SK-N-SH (cell line): ENCODE results near the gene PDE9A. TPM values are rescaled to one million over a fixed set of nuclear protein-coding genes. Genes with fewer than 3 reads are reported as not detected.

Experiments used
- CTCF ChIA-PET: fragments of 300-600, 350-600 bp; formaldehyde crosslinking; extraction: SDS; loops from one replicate; lab custom pipeline; 2021; lab: Yijun Ruan, JAX
- POLR2A ChIA-PET: fragments of 350-600 bp; sonication (Branson Sonifier 250); formaldehyde crosslinking; extraction: SDS; loops from one replicate; lab custom pipeline; 2020; ENCODE audit warnings: antibody characterized with exemption, inconsistent platforms; lab: Yijun Ruan, JAX
- DNase-seq: peaks from one replicate; pipeline ENCODE4 v3.0.0; 2012
- H2AFZ ChIP-seq: fragments of 200-600 bp; sonication (generic); 2 replicates; pipeline ENCODE4 v1.8.1; 2016; ENCODE audit warnings: antibody characterized with exemption, mild to moderate bottlenecking, low read depth
- H3F3A ChIP-seq: fragments of 200-600 bp; sonication (generic); replicated peaks from 2 replicates; pipeline ENCODE3; 2016; ENCODE audit warnings: antibody characterized with exemption, mild to moderate bottlenecking; ENCODE audit not compliant: insufficient read depth
- H3K27ac ChIP-seq, 2 experiments: fragments of 200-500 bp in 1 of 2; fragments of 200-600 bp in 1 of 2; sonication (Bioruptor generic) in 1 of 2; sonication (generic), shearing (Covaris generic) in 1 of 2; 2 replicates each; pipeline versions ENCODE4 v1.5.1 to v1.6.1; 2014 to 2016; ENCODE audit warnings: low read depth in 2 of 2, inconsistent platforms in 1 of 2, low read length in 1 of 2, mild to moderate bottlenecking in 1 of 2, mixed read lengths in 1 of 2
- H3K27me3 ChIP-seq: fragments of 200-600 bp; sonication (generic), shearing (Covaris generic); 2 replicates; pipeline ENCODE4 v1.6.1; 2016; ENCODE audit warnings: mixed run types; ENCODE audit not compliant: insufficient read depth
- H3K36me3 ChIP-seq, 2 experiments: fragments of 200-500 bp in 1 of 2; fragments of 200-600 bp in 1 of 2; sonication (Bioruptor generic) in 1 of 2; sonication (generic) in 1 of 2; replicated peaks in 1 of 2; 2 replicates each; pipeline versions ENCODE3 to v1.5.1; 2014 to 2016; ENCODE audit warnings: low read length in 1 of 2, mild to moderate bottlenecking in 1 of 2; ENCODE audit not compliant: insufficient read depth in 2 of 2, control insufficient read depth in 1 of 2
- H3K4me1 ChIP-seq, 2 experiments: fragments of 200-500 bp in 1 of 2; fragments of 200-600 bp in 1 of 2; sonication (Bioruptor generic) in 1 of 2; sonication (generic), shearing (Covaris generic) in 1 of 2; 2 replicates each; pipeline versions ENCODE4 v1.5.1 to v1.6.1; 2014 to 2016; ENCODE audit warnings: low read depth in 1 of 2, low read length in 1 of 2, mixed run types in 1 of 2; ENCODE audit not compliant: insufficient read depth in 2 of 2, control insufficient read depth in 1 of 2
- H3K4me2 ChIP-seq: fragments of 200-600 bp; sonication (generic), shearing (Covaris generic); 2 replicates; pipeline ENCODE4 v1.6.1; 2017; ENCODE audit warnings: mixed run types
- H3K4me3 ChIP-seq, 2 experiments: fragments of 200-500 bp in 1 of 2; fragments of 200-600 bp in 1 of 2; sonication (Bioruptor generic) in 1 of 2; sonication (generic), shearing (Covaris generic) in 1 of 2; 2 replicates each; pipeline versions ENCODE4 v1.5.1 to v1.8.1; 2014 to 2016; ENCODE audit warnings: low read depth in 2 of 2, inconsistent platforms in 1 of 2, low read length in 1 of 2, mild to moderate bottlenecking in 1 of 2, mixed read lengths in 1 of 2, moderate library complexity in 1 of 2
- H3K79me2 ChIP-seq: fragments of 200-600 bp; sonication (generic); 2 replicates; pipeline ENCODE4 v1.8.1; 2017; ENCODE audit warnings: mild to moderate bottlenecking; ENCODE audit not compliant: insufficient read depth
- H3K9ac ChIP-seq: fragments of 200-600 bp; sonication (generic); 2 replicates; pipeline ENCODE4 v1.6.1; 2017; ENCODE audit warnings: mixed run types
- H3K9me2 ChIP-seq: fragments of 200-600 bp; sonication (generic); 2 replicates; pipeline ENCODE4 v1.6.1; 2017; ENCODE audit warnings: mixed run types
- H3K9me3 ChIP-seq: fragments of 200-600 bp; sonication (generic); 2 replicates; pipeline ENCODE4 v1.6.1; 2017; ENCODE audit warnings: mixed run types, mild to moderate bottlenecking, moderate library complexity
- H4K20me1 ChIP-seq: fragments of 200-600 bp; sonication (generic); 2 replicates; pipeline ENCODE4 v1.6.1; 2017; ENCODE audit warnings: mild to moderate bottlenecking, mixed run types; ENCODE audit not compliant: insufficient read depth
- CHD2 ChIP-seq: fragments of 150-350 bp; IDR thresholded peaks from 2 replicates; pipeline ENCODE4 v1.6.1; 2018; ENCODE audit warnings: low read length; ENCODE audit not compliant: partially characterized antibody
- CTCF ChIP-seq: fragments of 200-600 bp; sonication (generic); IDR thresholded peaks from 2 replicates; pipeline ENCODE4 v1.6.1; 2017; ENCODE audit warnings: antibody characterized with exemption, mild to moderate bottlenecking, moderate library complexity
- ELF1 ChIP-seq: IDR thresholded peaks from 2 replicates; pipeline ENCODE4 v1.4.0; 2012
- EP300 ChIP-seq, 2 experiments: IDR thresholded peaks; 2 replicates each; pipeline versions ENCODE4 v1.4.0 to v1.6.1; 2012; ENCODE audit warnings: borderline replicate concordance in 1 of 2, low read depth in 1 of 2, low read length in 1 of 2
- JUND ChIP-seq: IDR thresholded peaks from 2 replicates; pipeline ENCODE4 v1.4.0; 2012
- MEF2A ChIP-seq: IDR thresholded peaks from 2 replicates; pipeline ENCODE4 v1.4.0; 2012; ENCODE audit warnings: low read depth, borderline replicate concordance
- NRF1 ChIP-seq: IDR thresholded peaks from 2 replicates; pipeline ENCODE4 v1.6.1; 2012; ENCODE audit warnings: low read depth, mild to moderate bottlenecking, low read length
- PBX3 ChIP-seq: IDR thresholded peaks from 2 replicates; pipeline ENCODE4; 2012
- RCOR1 ChIP-seq: fragments of 150-350 bp; IDR thresholded peaks from 2 replicates; pipeline ENCODE4 v1.6.1; 2017; ENCODE audit warnings: antibody characterized with exemption, low read length
- REST ChIP-seq: IDR thresholded peaks from 2 replicates; pipeline ENCODE4 v1.6.1; 2012; ENCODE audit warnings: mild to moderate bottlenecking, low read depth, low read length, moderate library complexity
- RFX5 ChIP-seq: IDR thresholded peaks from 2 replicates; pipeline ENCODE4 v1.6.1; 2012; ENCODE audit warnings: mild to moderate bottlenecking, improper control_type of control experiment, low read length
- RXRA ChIP-seq: IDR thresholded peaks from 2 replicates; pipeline ENCODE4 v1.4.0; 2012; ENCODE audit warnings: low read depth, mild to moderate bottlenecking, borderline replicate concordance
- SMC3 ChIP-seq: IDR thresholded peaks from 2 replicates; pipeline ENCODE4 v1.6.1; 2012; ENCODE audit warnings: low read depth, low read length, improper control_type of control experiment
- TAF1 ChIP-seq: IDR thresholded peaks from 2 replicates; pipeline ENCODE4 v1.6.1; 2012; ENCODE audit warnings: low read depth, mild to moderate bottlenecking, low read length, moderate library complexity, borderline replicate concordance
- TCF12 ChIP-seq: IDR thresholded peaks from 2 replicates; pipeline ENCODE4 v1.4.0; 2012
- TEAD4 ChIP-seq: IDR thresholded peaks from 2 replicates; pipeline ENCODE4 v1.4.0; 2012; ENCODE audit warnings: mild to moderate bottlenecking, borderline replicate concordance; ENCODE audit not compliant: insufficient read depth
- USF2 ChIP-seq: fragments of 150-350 bp; IDR thresholded peaks from 2 replicates; pipeline ENCODE4 v1.6.1; 2017; ENCODE audit warnings: antibody characterized with exemption, low read length, low read depth, borderline replicate concordance
- WGBS: methylation state at CpG from one replicate; pipeline ENCODE4 v1.1.6; 2017; ENCODE audit warnings: low lambda C conversion rate; 5-methylcytosine and 5-hydroxymethylcytosine counted together
- polyA plus RNA-seq, 3 experiments: library from polyadenylated mRNA; depleted of rRNA; stranded (reverse); fragments of >200 nt; gene quantifications; 2 replicates each; pipeline ENCODE4 v1.2.3, GENCODE V29; 2012

Gene PDE9A
- polyA plus RNA-seq, 1 of the 3 experiments (the other 2 are of a cell fraction) = 0.28 TPM

- H3K9ac ChIP-seq = no peak overlapping the region
- no peaks in the 10 kb centered on the region for H3K27me3 ChIP-seq
- H3K4me1 ChIP-seq = no peaks in the 10 kb centered on the region
- no peak for DNase-seq
- H3K9me2 ChIP-seq = no peaks in the 10 kb centered on the region
- no peaks in the 10 kb centered on the region for H4K20me1 ChIP-seq
- CTCF ChIA-PET = interaction anchor here (1.2 to 6.3 kb wide), 3 partner anchors 13 to 226 kb away, joined by 3 to 52 read pairs (median 5); no protein-coding TSS in a partner anchor
- H2AFZ ChIP-seq = no peak overlapping the region
- peaks cover 2% of the 10 kb centered on the region; the same call in 1 of the 2 replicates for H3K9me3 ChIP-seq
- H3K79me2 ChIP-seq = no peaks in the 10 kb centered on the region
- H3K27ac ChIP-seq = no peak overlapping the region
- 65% methylated on average over 6 of the region's 7 CpGs for WGBS
- no peak overlapping the region for H3K4me3 ChIP-seq
- no peaks in the 10 kb centered on the region for H3K36me3 ChIP-seq
- POLR2A ChIA-PET = interaction anchor here (1.2 kb wide), 1 partner anchor 38 kb away, joined by 3 read pairs; no protein-coding TSS in a partner anchor
- no peaks in the 10 kb centered on the region for H3F3A ChIP-seq
- H3K4me2 ChIP-seq = no peak overlapping the region
- TF ChIP-seq PBX3 (no peak), JUND (no peak), TCF12 (no peak), RCOR1 (no peak), RFX5 (no peak), CTCF (no peak), ELF1 (no peak), NRF1 (no peak)
Observed at GRCh38 chr21:42819861-42820615, 166.6 kb downstream of the PDE9A start.

GRCh38 chr21:42820616-42821465, 167.4 kb downstream of the PDE9A start:
- Histone ChIP-seq H3K4me1 (no peaks in the 10 kb centered on the region), H3K27me3 (no peaks in the 10 kb centered on the region), H3K79me2 (no peaks in the 10 kb centered on the region), H3K9me3 (no peaks in the 10 kb centered on the region; the same call in 1 of the 2 replicates), H3K4me2 (no peak overlapping the region), H3K9ac (no peak overlapping the region), H4K20me1 (no peaks in the 10 kb centered on the region), H2AFZ (no peak overlapping the region), H3K9me2 (no peaks in the 10 kb centered on the region), H3K36me3 (no peaks in the 10 kb centered on the region), H3F3A (no peaks in the 10 kb centered on the region), H3K27ac (no peak overlapping the region), H3K4me3 (no peak overlapping the region)
- CTCF ChIA-PET = interaction anchor here (1.2 to 6.3 kb wide), 4 partner anchors 12 to 227 kb away, joined by 3 to 52 read pairs (median 4); no protein-coding TSS in a partner anchor
- no peak for DNase-seq
- 56% methylated on average over 6 of the region's 8 CpGs for WGBS
- POLR2A ChIA-PET = interaction anchor here (1.2 kb wide), 1 partner anchor 39 kb away, joined by 3 read pairs; no protein-coding TSS in a partner anchor
- TF ChIP-seq TAF1 = no peak
- TF ChIP-seq NRF1 = no peak
- no peak for TF ChIP-seq EP300 (IDR thresholded peaks at IDR 0.05; ENCODE audit: borderline replicate concordance in 1 of 2, low read depth in 1 of 2, low read length in 1 of 2)
- no peak for TF ChIP-seq TEAD4
- no peak for TF ChIP-seq CHD2
- no peak for TF ChIP-seq RXRA
- TF ChIP-seq REST = no peak
- TF ChIP-seq USF2 = no peak
- no peak for TF ChIP-seq MEF2A
- TF ChIP-seq SMC3 = no peak
